ENCODE measurements around the gene ANKS3.
A peak's percentile ranks its signal among the peaks of the same experiment; 100 is the strongest.

Gene ANKS3

DNA sequence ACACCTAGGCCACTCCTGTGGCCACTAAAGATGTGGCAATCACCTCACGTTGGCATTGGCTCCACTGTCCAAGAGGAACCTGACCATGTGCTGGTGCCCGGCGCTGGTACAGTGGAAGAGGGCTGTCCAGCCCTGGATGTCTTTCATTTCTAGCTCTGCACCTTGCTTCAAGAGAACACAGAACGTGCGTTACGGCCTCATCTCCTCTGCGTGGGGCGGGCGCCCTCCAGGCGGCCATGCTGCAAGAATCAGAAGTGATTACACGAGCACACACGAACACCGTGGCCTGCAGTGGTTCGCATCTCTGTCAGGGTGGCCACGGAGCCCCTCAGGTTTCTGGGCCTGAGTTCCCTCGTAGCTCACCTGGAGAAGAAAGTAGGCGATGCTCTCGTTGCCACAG, 7.5 kb downstream of the ANKS3 start:
- no peak for DNase-seq (ENCODE audit: low spot score)

GRCh38 chr16:4724661-4725270, 9.3 kb downstream of the ANKS3 start:
- no peak for DNase-seq (ENCODE audit: low spot score)

DNA sequence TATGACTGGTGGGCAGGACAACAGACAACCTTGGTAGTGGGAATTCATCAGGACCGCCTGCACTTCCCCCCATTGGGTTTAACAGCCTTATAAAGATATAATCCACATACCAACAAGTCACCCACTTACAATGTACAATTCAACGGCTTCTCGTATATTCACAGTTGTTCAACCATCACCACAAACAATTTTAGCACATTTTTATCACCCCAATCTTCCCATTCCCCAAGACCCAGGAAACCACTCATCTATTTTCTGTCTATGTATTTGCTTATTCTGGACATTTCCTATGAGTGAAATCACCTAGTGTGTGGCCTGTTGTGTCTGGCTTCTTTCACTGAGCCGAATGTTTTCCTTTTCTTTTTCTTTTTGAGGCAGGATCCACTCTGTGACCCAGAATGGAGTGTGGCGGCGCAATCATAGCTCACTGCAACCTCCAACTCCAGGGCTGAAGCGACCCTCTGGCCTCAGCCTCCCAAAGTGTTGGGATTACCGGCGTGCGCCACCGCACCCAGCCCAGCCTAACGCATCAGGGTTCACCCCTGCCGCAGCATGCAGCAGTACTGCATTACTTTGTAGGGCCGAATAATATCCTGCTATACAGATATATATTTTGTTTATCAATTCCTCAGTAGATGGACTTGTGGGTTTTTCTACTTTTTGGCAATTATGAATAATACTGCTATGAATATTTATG, 10.9 kb downstream of the ANKS3 start:
- no peak for DNase-seq (ENCODE audit: low spot score)

DNA sequence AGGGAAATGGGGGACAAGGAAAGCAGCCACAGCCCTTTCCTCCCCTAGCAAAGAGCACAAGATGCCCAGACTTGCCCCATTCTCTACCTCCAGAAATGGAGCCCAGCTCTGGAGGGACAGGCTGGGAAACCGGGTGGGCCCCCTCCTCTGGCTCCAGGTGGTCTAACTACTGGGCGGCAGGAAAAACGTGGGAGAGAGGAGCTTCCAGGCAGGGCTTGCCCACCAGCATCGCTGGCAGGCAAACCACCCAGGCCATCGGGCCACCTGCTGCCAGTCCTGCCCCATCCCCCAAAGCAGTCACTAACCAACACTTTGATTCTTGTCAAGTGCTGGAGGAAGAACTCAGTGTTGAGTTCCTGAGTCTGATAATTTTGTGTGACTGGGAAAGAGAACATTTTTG, 15.6 kb downstream of the ANKS3 start:
- DNase-seq (ENCODE audit: low spot score): no peak

- no peak for DNase-seq (ENCODE audit: low spot score)
Observed at GRCh38 chr16:4714996-4715395, 19.1 kb downstream of the ANKS3 start.

- no peak for DNase-seq (ENCODE audit: low spot score)
Observed at GRCh38 chr16:4713663-4714501, 20.2 kb downstream of the ANKS3 start.

DNA sequence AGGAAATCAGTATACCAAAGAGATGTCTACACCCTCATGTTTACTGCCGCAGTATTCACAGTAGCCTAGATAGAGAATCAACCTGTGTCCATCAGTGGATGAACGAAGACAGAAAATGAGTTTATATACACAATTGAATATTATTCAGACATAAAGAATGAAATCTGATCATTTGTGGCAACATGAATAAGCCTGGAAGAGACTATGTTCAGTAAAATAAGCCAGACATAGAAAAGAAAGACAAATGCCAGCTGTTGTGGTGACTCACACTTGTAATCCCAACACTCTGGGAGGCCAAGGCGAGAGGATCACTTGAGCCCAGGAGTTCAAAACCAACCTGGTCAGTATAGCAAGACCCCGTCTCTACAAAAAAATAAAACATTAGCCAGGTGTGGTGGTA, 24.6 kb downstream of the ANKS3 start:
- no peak for DNase-seq (ENCODE audit: low spot score)

- DNase-seq (ENCODE audit: low spot score): no peak
Observed at GRCh38 chr16:4706871-4707270, 27.2 kb downstream of the ANKS3 start.

DNA sequence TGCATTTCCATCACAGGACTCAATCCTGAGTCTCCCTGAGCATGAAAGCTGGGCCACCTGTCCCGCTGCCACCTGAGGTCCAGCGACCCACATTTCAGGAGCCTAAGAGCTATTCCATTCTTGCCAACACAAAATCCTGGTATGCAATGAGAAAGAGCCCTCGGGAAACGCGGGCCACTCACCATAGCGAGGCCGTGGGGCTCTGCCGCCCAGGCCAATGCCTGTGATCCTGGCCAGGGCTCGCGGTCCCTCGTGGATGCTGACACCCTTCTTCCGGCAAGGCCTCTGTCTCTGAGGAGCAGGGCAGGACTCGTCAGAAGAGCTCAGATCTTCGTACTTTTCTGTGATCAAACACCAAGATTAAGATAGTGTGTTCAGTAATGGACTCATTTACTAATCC, 29.2 kb downstream of the ANKS3 start:
- no peak for DNase-seq (ENCODE audit: low spot score)

DNA sequence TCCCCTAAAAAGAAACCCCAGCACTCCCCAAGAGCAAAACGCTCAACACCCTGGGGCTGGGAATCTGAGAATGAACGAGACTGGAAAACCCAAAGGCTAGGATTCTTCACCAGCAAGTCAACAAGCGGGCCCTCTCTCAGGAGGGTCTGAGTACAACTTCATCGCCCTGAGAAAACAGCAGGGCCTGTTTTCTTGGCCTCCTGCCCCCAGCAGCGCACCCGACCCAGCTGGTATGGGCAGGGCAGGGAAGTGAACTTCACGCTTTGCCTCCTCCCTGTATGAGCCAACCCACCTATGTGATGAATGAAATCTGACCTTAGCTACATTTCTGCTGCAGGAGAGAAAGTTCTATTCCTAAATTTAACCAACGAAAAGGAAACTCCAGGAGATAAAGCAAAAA, 29.6 kb downstream of the ANKS3 start:
- no peak for DNase-seq (ENCODE audit: low spot score)

- no peak for DNase-seq (ENCODE audit: low spot score)
Observed at GRCh38 chr16:4703906-4704305, 30.2 kb downstream of the ANKS3 start.

DNA sequence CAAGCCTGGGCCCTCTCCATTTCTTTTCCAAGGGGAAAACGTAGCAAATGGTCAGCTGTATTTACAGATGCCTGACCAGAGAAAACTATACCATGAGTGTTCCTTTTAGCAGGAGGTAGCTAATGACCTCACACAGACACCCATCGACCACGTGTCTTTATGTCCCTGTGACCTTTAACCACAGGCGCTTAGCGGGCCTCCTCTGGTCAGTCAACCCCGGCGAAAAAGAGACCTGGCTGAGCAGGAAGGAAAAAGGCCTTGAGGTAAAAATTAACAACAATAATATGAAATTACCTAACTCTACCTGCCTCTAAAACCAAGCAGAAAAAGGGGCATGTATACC, 31.6 kb downstream of the ANKS3 start:
- DNase-seq (ENCODE audit: low spot score): no peak

GRCh38 chr16:4701791-4702465, 32.1 kb downstream of the ANKS3 start:
- DNase-seq (ENCODE audit: low spot score): no peak

DNA sequence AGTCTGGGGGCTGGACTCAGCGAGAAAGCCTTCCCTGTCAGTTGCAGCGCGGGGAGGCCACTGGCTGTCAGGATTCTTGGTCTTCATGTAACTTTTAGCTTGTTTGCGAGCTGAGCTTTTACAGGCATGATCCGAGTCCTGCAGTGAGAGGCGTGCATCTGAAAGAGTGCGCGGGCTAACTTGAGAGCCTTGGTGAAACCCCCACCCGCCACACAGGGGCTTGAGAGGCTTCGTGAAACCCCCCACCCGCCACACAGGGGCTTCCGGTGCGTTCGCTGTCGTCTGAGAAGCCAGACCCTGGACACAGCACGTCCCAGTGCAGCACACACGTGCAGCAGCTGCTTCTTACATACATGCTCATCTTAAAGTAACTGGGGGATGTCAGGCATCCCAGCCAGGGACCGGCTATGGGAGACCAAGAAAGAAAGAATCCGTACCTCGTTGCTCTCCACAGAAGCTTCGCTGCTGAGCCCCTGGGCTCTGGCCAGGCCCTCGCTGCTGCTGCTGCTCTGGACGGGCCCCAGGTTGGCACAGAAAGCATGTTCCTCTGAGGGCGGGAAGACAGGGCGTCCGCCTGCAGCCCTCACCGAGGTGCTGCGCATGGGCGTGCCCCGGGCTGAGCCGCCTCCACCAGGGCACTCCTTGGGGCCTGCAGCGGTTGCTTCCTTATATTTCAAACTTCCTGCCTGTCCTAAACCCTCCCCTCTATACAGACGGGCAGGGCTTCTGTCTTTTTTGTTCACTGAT, 32.9 kb downstream of the ANKS3 start:
- no peak for DNase-seq (ENCODE audit: low spot score)

DNA sequence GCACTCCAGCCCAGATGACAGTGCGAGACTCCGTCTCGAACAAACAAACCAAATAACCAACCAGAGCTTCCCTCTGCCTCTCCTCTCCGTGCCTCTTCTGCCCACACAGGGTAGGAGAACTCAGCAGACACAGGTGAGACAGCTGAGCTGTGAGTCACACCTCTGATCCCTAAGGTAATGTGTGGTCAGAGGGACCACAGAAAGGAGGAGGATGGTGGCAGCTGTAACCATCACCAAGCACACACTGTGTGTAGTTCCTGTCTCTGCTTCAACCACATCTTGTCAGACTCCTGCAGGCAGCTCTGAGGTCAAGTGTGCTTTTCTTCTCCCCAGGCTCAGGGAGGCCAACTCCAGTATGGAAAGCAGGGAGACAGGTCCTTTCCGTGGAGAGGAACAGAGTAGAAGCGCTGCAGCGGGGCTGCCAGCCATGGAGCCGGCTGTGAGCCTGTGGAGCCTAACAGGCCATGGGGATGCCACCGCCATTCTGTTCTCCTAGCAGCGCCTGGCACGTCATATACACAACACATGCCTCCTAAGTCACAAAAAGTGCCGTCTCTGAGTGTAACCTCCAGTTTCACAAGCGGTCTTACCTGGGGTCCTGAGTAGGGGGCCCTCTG, 33.6 kb downstream of the ANKS3 start:
- DNase-seq (ENCODE audit: low spot score): peak; percentile 58

DNA sequence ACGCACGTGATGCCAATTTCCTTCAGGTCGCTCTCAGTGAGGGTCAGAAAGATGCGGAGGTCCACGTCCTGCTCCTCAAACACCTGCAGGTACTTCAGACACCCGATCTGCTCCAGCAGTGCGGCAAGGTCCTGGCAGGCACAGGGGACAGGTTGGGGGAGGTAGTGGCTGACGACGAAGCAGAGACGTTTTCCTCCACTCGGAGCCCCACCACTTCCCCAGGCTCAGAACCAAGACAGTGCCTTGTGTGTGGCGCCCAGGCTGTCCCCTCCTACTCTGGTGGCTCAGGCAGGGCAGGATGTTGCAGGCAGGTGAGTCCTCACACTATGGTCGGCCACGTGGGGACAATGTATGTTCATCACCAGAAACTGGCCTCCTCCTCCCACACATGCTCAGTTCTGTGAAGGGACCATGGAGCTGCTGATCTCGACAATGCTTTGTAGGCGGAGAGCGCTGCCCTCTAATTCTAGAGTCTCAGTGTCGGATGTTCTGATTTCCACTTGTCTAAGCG, 35.0 kb downstream of the ANKS3 start:
- no peak for DNase-seq (ENCODE audit: low spot score)

- DNase-seq (ENCODE audit: low spot score): no peak
Observed at GRCh38 chr16:4698321-4699045, 35.6 kb downstream of the ANKS3 start.

GRCh38 chr16:4697848-4698291, 36.2 kb downstream of the ANKS3 start:
- DNase-seq (ENCODE audit: low spot score): no peak

DNA sequence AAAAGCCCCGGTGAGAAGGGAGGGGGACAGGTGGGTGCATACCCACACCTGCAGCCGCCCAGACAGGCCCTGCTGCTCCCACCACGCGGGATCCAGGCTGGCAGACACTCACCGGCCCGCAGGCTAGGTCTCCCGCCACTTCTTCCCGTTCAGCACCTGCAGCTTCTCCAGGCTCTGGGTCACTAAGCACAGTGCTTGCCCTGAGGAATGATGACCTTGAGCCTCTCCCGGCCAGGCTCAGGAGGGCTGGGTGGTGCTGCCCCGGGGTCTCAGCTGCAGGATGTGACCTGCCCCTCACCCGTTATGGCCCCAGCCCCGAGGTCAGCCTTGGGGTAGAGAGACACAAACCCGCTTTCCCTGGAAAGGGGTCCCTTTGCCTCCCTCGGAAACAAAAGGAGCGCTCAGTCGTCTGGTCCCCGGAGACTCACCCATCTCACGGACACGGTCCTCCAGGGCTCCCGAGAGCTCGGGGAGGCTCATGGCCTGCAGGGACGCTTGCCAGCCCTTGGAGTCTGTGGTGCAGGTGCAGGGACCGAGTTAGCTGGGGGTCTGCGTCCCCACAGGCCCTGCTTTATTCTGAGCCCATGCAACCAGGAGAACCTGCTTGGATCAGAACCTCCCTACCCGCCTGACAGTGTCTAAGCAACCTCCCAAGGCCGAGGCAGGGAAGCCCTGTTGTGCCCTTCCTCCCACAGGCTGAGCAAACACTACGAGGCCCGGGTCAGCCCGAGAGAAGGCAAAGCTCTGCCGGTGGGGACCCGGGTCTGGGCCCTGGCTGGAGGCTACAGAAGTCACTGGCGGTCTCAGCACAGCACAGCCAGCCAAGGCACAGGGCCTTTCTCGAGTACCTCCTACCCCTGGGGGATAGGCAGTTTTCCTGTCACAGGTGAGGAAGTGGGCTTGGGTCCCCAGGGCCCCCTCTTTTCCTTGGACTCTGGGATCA, 36.9 kb downstream of the ANKS3 start:
- DNase-seq (ENCODE audit: low spot score): no peak

All from CD4-positive, alpha-beta T cell treated with Interleukin-2 at 100 ng/mL for 4 hours (primary cell).